A549 (cell line): ENCODE results near the gene PPM1M. TPM values are rescaled to one million over a fixed set of nuclear protein-coding genes. Genes with fewer than 3 reads are reported as not detected.
A peak's percentile ranks its signal among the peaks of the same experiment; 100 is the strongest.

Source experiments
- ATAC-seq, 2 experiments: fragments of 200-7000 bp in 1 of 2; fragments of >200 bp in 1 of 2; cut with Nextera tagmentation in 1 of 2; cut with Tn5 transposase in 1 of 2; 3 replicates each; pipeline versions ENCODE4 v1.8.0 to v1.9.1; 2018 to 2020; ENCODE audit warnings: mild to moderate bottlenecking in 1 of 2, moderate library complexity in 1 of 2
- CTCF ChIA-PET: fragments of 300-600 bp; sonication (Branson Sonifier 250); formaldehyde crosslinking; extraction: SDS; loops from one replicate; lab custom pipeline; 2021; ENCODE audit warnings: antibody characterized with exemption, inconsistent platforms; lab: Yijun Ruan, JAX
- POLR2A ChIA-PET: fragments of 350-600 bp; formaldehyde crosslinking; extraction: SDS; loops from one replicate; lab custom pipeline; 2021; ENCODE audit warnings: antibody characterized with exemption, inconsistent platforms; lab: Yijun Ruan, JAX
- DNase-seq, 2 experiments: peaks; one replicate each; pipeline versions ENCODE4 v3.0.0 to v3.0.0-alpha.2; 2011 to 2016; ENCODE audit warnings: low read depth in 1 of 2, low spot score in 1 of 2
- FAIRE-seq: peaks from 2 replicates; lab custom pipeline; 2011; peaks lifted over from hg19 to GRCh38; lab: Jason Lieb, UNC
- H3K27ac ChIP-seq, 2 experiments: fragments of >200 bp; sonication (Bioruptor Twin); formaldehyde crosslinking; 3 replicates each; pipeline ENCODE4 v1.5.1; 2016 to 2017
- H3K4me1 ChIP-seq: fragments of >200 bp; sonication (Bioruptor Twin); formaldehyde crosslinking; 3 replicates; pipeline ENCODE4 v1.6.1; 2016
- H3K4me2 ChIP-seq: fragments of >200 bp; sonication (Bioruptor Twin); formaldehyde crosslinking; 3 replicates; pipeline ENCODE4 v1.6.1; 2016
- H3K4me3 ChIP-seq: fragments of >200 bp; sonication (Bioruptor Twin); formaldehyde crosslinking; 3 replicates; pipeline ENCODE4 v1.5.1; 2016
- H3K9me3 ChIP-seq: fragments of >200 bp; sonication (Bioruptor Twin); formaldehyde crosslinking; 3 replicates; pipeline ENCODE4 v1.6.1; 2016
- CBX2 ChIP-seq: fragments of 200-600 bp; sonication (generic); IDR thresholded peaks from 2 replicates; pipeline ENCODE4 v1.6.1; 2016; ENCODE audit warnings: low read depth, mild to moderate bottlenecking, borderline replicate concordance
- CEBPB ChIP-seq, 2 experiments: fragments of >200 bp in 1 of 2; sonication (Bioruptor Twin) in 1 of 2; formaldehyde crosslinking in 1 of 2; IDR thresholded peaks; 2 replicates each; pipeline ENCODE4 v1.6.1; 2012 to 2016
- ESRRA ChIP-seq: fragments of 150-350 bp; IDR thresholded peaks from 2 replicates; pipeline ENCODE4 v1.6.1; 2014; ENCODE audit warnings: mild to moderate bottlenecking, low read length, borderline replicate concordance
- FOSL2 ChIP-seq, 2 experiments: fragments of 450-650 bp in 1 of 2; fragments of >200 bp in 1 of 2; sonication (Bioruptor Twin) in 1 of 2; formaldehyde crosslinking; IDR thresholded peaks; 2 replicates each; pipeline versions ENCODE4 v1.5.0 to v1.6.1; 2016 to 2020; ENCODE audit warnings: mild to moderate bottlenecking in 1 of 2, moderate library complexity in 1 of 2
- FOXS1 ChIP-seq: fragments of 250-450 bp; sonication (Bioruptor Pico); IDR thresholded peaks from 2 replicates; pipeline ENCODE4 v1.5.0; 2020; ENCODE audit warnings: mild to moderate bottlenecking, moderate library complexity
- HOXA7 ChIP-seq: fragments of 250-450 bp; sonication (Bioruptor Pico); IDR thresholded peaks from 2 replicates; pipeline ENCODE4 v1.5.0; 2020; ENCODE audit warnings: mild to moderate bottlenecking, moderate library complexity
- KDM1A ChIP-seq: fragments of 200-600 bp; sonication (generic); IDR thresholded peaks from 2 replicates; pipeline ENCODE4 v1.6.1; 2016; ENCODE audit warnings: low read depth, mild to moderate bottlenecking
- MAFK ChIP-seq: fragments of 450-650 bp; IDR thresholded peaks from 2 replicates; pipeline ENCODE4 v1.6.1; 2014; ENCODE audit not compliant: partially characterized antibody
- NR3C1 ChIP-seq: fragments of >200 bp; sonication (Bioruptor Twin); formaldehyde crosslinking; IDR thresholded peaks from 3 replicates; pipeline ENCODE4 v1.6.1; 2017
- PHF8 ChIP-seq: fragments of 200-600 bp; sonication (generic); IDR thresholded peaks from 2 replicates; pipeline ENCODE4 v1.6.1; 2016; ENCODE audit warnings: low read depth, mild to moderate bottlenecking, antibody characterized with exemption, moderate library complexity, borderline replicate concordance
- RAD21 ChIP-seq, 2 experiments: fragments of >200 bp in 1 of 2; sonication (Bioruptor Twin) in 1 of 2; formaldehyde crosslinking in 1 of 2; IDR thresholded peaks in 1 of 2; conservative IDR thresholded peaks in 1 of 2; 2 replicates in 1 of 2; 3 replicates in 1 of 2; pipeline ENCODE4 v1.6.1; 2012 to 2018; ENCODE audit warnings: inconsistent platforms in 1 of 2
- RNF2 ChIP-seq: fragments of 200-600 bp; sonication (generic); IDR thresholded peaks from 2 replicates; pipeline ENCODE4 v1.6.1; 2016; ENCODE audit warnings: low read depth, mild to moderate bottlenecking, antibody characterized with exemption, moderate library complexity, borderline replicate concordance
- WGBS: methylation state at CpG from one replicate; pipeline ENCODE4 v1.1.6; 2017; ENCODE audit errors: missing lambda C conversion rate; 5-methylcytosine and 5-hydroxymethylcytosine counted together
- polyA plus RNA-seq, 4 experiments: library from polyadenylated mRNA; depleted of rRNA in 3 of 4; stranded (reverse); fragments of >200 nt; fragmentation: RNase III in 1 of 4; extraction: RNeasy Plus Mini Kit Qiagen cat#74134 plus additional on column Dnase treatment in 1 of 4; gene quantifications; 2 replicates in 3 of 4; 3 replicates in 1 of 4; pipeline ENCODE4 v1.2.3, GENCODE V29; 2011 to 2017
- TF ChIP-seq, protein P1 (sequence below): IDR thresholded peaks from 2 replicates; pipeline ENCODE4 v1.6.1; 2012
- TF ChIP-seq, protein P2 (sequence below): fragments of 450-650 bp; IDR thresholded peaks from 2 replicates; pipeline ENCODE4 v1.6.1; 2014; ENCODE audit warnings: antibody characterized with exemption
- TF ChIP-seq, protein P3 (sequence below): fragments of >200 bp; sonication (Bioruptor Twin); formaldehyde crosslinking; IDR thresholded peaks from 2 replicates; pipeline ENCODE4 v1.6.1; 2016
- TF ChIP-seq, protein P4 (sequence below): fragments of >200 bp; sonication (Bioruptor Twin); formaldehyde crosslinking; IDR thresholded peaks from 3 replicates; pipeline ENCODE4 v1.6.1; 2016

The PPM1M gene
- polyA plus RNA-seq, 2 of the 4 experiments (the other 2 are of a cell fraction), result 5.9 to 6.3 TPM

DNA sequence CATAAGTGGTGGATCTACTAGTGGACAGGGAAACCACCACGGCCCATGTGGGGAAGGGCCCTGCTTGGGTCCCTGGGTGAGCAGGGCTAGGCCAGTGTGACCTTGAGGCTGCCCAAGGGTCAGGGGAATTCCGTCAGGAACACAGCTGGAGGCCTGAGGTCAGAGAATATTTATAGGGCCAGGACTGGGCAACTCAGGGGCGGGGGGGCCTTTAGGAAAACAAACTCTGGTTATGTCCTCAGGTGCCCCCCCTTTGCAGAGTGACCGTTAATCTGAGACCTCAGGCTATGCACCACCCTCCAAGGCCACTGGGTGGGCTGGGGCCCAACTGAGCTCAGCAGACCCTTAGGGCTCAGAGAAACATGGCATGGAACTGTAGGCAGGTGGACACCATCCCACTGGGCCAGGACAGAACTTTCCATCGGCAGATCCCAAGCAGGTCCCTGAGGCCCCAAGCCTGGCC lies 9.1 kb upstream of the PPM1M start (continued):
- TF ChIP-seq, protein P1, sequence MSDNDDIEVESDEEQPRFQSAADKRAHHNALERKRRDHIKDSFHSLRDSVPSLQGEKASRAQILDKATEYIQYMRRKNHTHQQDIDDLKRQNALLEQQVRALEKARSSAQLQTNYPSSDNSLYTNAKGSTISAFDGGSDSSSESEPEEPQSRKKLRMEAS, result no peak
- TF ChIP-seq, protein P2, sequence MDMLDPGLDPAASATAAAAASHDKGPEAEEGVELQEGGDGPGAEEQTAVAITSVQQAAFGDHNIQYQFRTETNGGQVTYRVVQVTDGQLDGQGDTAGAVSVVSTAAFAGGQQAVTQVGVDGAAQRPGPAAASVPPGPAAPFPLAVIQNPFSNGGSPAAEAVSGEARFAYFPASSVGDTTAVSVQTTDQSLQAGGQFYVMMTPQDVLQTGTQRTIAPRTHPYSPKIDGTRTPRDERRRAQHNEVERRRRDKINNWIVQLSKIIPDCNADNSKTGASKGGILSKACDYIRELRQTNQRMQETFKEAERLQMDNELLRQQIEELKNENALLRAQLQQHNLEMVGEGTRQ, result no peak
- TF ChIP-seq HOXA7 (no peak), ESRRA (no peak), NR3C1 (no peak), CBX2 (no peak)
- TF ChIP-seq, all 56 proteins: peak for 0

DNA sequence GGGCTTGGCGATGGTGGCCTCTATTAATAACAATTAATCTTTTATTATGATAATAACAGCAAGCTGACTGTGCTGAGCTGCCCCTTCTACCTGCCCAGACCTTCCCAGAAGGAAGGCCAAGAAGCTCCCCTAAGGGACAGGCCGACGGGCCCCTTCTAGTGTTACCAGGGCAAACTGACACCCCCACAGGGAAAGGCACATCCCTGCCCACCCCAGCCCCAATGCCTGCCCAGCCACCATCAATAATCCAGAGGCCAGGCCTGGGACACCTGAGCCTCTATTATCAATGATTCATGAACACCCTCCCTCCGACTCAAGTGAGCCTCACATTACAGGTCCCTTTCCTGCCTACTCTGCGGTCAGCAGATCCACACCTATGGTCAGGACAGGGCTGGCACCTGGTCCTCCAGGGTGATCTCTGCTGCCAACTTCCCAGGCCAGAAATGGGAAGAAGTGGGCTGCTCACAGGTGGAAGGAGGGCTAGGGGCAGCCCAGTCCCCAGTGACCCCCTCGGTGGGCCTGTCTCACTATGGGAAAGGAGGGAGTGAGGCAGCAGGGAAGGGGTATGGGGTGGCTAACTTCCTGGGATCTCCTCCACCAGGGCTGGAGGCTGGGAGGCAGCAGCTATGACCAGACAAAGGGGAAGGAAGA lies 8.4 kb upstream of the PPM1M start:
- FAIRE-seq (no peak), ATAC-seq (peak; percentile 1 to 4; a peak in 3 of 6 replicates), DNase-seq (no peak)
- Histone ChIP-seq H3K4me1 (peaks cover 32% of the 10 kb centered on the region), H3K4me3 (peak overlapping the region; percentile 96; the same call in 2 of the 3 replicates), H3K4me2 (peak overlapping the region; percentile 79), H3K9me3 (no peaks in the 10 kb centered on the region), H3K27ac (peak overlapping the region; percentile 98)
- CTCF ChIA-PET, result interaction anchor here (1.2 to 11.4 kb wide), 5 partner anchors 12 to 210 kb away, joined by 3 to 198 read pairs (median 9); partner anchors contain the start of genes TLR9 and WDR82
- TF ChIP-seq, protein P3, sequence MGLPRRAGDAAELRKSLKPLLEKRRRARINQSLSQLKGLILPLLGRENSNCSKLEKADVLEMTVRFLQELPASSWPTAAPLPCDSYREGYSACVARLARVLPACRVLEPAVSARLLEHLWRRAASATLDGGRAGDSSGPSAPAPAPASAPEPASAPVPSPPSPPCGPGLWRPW, result no peak
- no peak for TF ChIP-seq MAFK
- TF ChIP-seq FOXS1 (CRISPR knock-in tag), result no peak
- TF ChIP-seq, protein P4, sequence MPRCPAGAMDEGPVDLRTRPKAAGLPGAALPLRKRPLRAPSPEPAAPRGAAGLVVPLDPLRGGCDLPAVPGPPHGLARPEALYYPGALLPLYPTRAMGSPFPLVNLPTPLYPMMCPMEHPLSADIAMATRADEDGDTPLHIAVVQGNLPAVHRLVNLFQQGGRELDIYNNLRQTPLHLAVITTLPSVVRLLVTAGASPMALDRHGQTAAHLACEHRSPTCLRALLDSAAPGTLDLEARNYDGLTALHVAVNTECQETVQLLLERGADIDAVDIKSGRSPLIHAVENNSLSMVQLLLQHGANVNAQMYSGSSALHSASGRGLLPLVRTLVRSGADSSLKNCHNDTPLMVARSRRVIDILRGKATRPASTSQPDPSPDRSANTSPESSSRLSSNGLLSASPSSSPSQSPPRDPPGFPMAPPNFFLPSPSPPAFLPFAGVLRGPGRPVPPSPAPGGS, result no peak
- no peak for TF ChIP-seq RAD21 (conservative IDR thresholded peaks at IDR 0.05 in 1 of 2, IDR thresholded peaks at IDR 0.05 in 1 of 2)
- TF ChIP-seq, all 56 proteins: peak for 0
- POLR2A ChIA-PET, result interaction anchor here (0.7 to 2.4 kb wide), 5 partner anchors 11 to 241 kb away, joined by 3 to 28 read pairs (median 3); partner anchors contain the start of genes GLYCTK, RPL29 and WDR82
- WGBS, result 86% methylated on average over 3 of the region's 6 CpGs

DNA sequence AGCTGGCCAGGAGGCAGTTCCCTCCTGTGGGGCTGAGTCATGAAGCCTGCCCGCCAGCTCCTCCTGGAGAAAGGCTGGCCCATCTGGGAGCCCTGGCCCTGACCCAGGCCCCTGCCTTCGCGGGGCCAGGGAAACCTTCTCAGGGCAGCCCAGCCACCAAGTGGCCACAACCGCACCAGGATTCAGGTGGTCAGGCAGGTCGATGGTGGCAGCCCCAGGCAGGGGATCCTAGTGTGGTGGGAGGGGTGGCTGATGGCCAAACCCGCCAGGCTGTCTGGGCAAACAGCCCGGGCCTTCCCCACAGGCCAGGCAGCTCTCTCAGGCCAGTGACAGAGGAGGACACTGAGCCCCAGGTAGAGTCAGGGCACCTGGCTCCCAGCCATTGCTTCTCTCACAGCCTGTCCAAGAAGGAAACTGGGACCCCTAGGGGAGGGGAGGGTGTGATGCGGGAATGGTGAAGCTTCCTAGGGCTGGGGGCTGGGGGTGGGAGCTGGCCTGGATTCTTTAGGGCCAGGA lies 7.8 kb upstream of the PPM1M start:
- CTCF ChIA-PET, result interaction anchor here (0.5 to 11.4 kb wide), 7 partner anchors 11 to 209 kb away, joined by 3 to 198 read pairs (median 5); partner anchors contain the start of genes TLR9 and WDR82
- peak; percentile 78 to 85 for ATAC-seq
- peak overlapping the region; percentile 79 for H3K4me2 ChIP-seq
- peak overlapping the region; percentile 98 for H3K27ac ChIP-seq
- H3K4me3 ChIP-seq, result peak overlapping the region; percentile 96
- POLR2A ChIA-PET, result interaction anchor here (0.7 to 2.4 kb wide), 5 partner anchors 11 to 242 kb away, joined by 3 to 28 read pairs (median 3); partner anchors contain the start of genes GLYCTK, RPL29 and WDR82
- FAIRE-seq, result no peak
- H3K4me1 ChIP-seq, result peaks cover 32% of the 10 kb centered on the region
- 0% methylated on average over 1 of the region's 8 CpGs for WGBS
- TF ChIP-seq FOSL2 (IDR thresholded peaks at IDR 0.05) (no peak), FOSL2 (CRISPR knock-in tag; IDR thresholded peaks at IDR 0.05) (peak; percentile 72), CEBPB (IDR thresholded peaks at IDR 0.05) (no peak)
- TF ChIP-seq, all 56 proteins: peak for 1
- DNase-seq, result peak; percentile 70 to 92
- no peaks in the 10 kb centered on the region for H3K9me3 ChIP-seq

DNA sequence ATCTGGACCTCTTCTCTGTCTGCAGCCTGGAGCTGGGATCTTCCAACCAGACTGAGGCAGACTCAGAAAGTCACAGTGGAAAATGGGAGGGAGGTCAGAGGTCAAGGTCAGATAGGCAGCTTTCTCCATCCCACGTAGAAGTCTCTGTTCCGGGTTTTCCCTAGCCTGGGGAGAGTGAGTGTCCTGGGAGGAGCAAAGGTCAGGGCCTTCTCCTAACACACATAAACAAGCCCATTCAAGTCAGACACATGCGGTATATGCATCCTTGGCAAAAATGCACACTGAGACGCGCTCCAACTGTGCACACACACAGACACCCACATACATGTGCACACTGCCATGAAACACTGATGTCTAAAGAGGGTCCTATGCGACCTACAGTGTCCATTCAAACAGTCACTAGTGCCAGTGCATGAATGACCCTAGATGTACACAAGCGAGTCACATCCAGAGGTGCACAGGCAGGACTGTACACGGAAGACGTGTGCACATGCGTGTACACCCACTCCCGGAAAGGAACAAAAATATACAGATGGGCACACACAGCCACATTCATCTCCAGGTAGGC lies 7.3 kb upstream of the PPM1M start:
- ATAC-seq, result peak; percentile 26 to 27
- DNase-seq, result peak; percentile 20 to 29
- POLR2A ChIA-PET, result interaction anchor here (0.9 to 2.4 kb wide), 5 partner anchors 10 to 84 kb away, joined by 3 to 28 read pairs (median 3); partner anchors contain the start of genes POC1A and WDR82
- CTCF ChIA-PET, result interaction anchor here (0.5 to 11.4 kb wide), 9 partner anchors 11 to 208 kb away, joined by 3 to 198 read pairs (median 5); partner anchors contain the start of genes TLR9 and WDR82
- peak overlapping the region; percentile 98 for H3K27ac ChIP-seq
- FAIRE-seq, result no peak
- peak overlapping the region; percentile 96 for H3K4me3 ChIP-seq
- H3K9me3 ChIP-seq, result no peaks in the 10 kb centered on the region
- 0% methylated on average over 8 of the region's 11 CpGs for WGBS
- H3K4me1 ChIP-seq, result peaks cover 32% of the 10 kb centered on the region
- peak overlapping the region; percentile 79 for H3K4me2 ChIP-seq
- TF ChIP-seq, protein P1, result 0 out of 2 replicates have a peak, but pooled peaks have one; percentile 4
- TF ChIP-seq ESRRA (peak; percentile 82; the same call in 1 of the 2 replicates), KDM1A (peak; percentile 97), PHF8 (no peak; the same call in 1 of the 2 replicates), RNF2 (no peak)
- TF ChIP-seq, all 56 proteins: peak for 3
